Muscle of leg (tissue), 16 donors: ENCODE data around the gene ZBTB20. TPM values are rescaled to one million over a fixed set of nuclear protein-coding genes. Genes with fewer than 3 reads are reported as not detected.
"Not testable (repeated sequence)": the region's sequence is repeated elsewhere in the genome, so short reads cannot be mapped to it uniquely, and the experiment has no call there.

Experiments
- DNase-seq: peaks from one replicate; pipeline ENCODE4 v3.0.0; 2013
- H3K27ac ChIP-seq: one replicate; pipeline ENCODE4 v1.5.1; 2013; ENCODE audit warnings: mild to moderate bottlenecking, low read length, control low read depth
- H3K27me3 ChIP-seq: one replicate; pipeline ENCODE4 v1.6.1; 2013; ENCODE audit warnings: low read length; ENCODE audit not compliant: control insufficient read depth, insufficient read depth
- H3K36me3 ChIP-seq: one replicate; pipeline ENCODE4 v1.6.1; 2013; ENCODE audit warnings: low read length; ENCODE audit not compliant: control insufficient read depth, insufficient read depth
- H3K4me1 ChIP-seq: one replicate; pipeline ENCODE4 v1.6.1; 2013; ENCODE audit warnings: low read length; ENCODE audit not compliant: control insufficient read depth, insufficient read depth
- H3K4me3 ChIP-seq: one replicate; pipeline ENCODE4 v1.5.1; 2013; ENCODE audit warnings: low read length, control low read depth
- H3K9me3 ChIP-seq: replicated peaks from 2 replicates; pipeline ENCODE4 v1.6.1; 2013; ENCODE audit warnings: low read depth, low read length; ENCODE audit not compliant: control insufficient read depth
- WGBS: methylation state at CpG from one replicate; pipeline ENCODE4 v1.1.5; 2013; ENCODE audit warnings: missing lambda C conversion rate; ENCODE audit not compliant: insufficient coverage; 5-methylcytosine and 5-hydroxymethylcytosine counted together
- long read RNA-seq, 11 donors: transcript quantifications; one replicate each; lab custom pipeline, GENCODE V29; 2026
- polyA plus RNA-seq, 8 donors: library from polyadenylated mRNA; unstranded; fragments of 120-200 nt; gene quantifications; one replicate each; pipeline versions ENCODE4 v1.2.1 to v1.2.3, GENCODE V29; 2013; ENCODE audit warnings: inconsistent platforms in 1 of 8, low replicate concordance in 1 of 8; ENCODE audit not compliant: insufficient read length in 8 of 8, insufficient read depth in 1 of 8
- total RNA-seq: library from RNA; stranded (reverse); fragments of 120-200 nt; gene quantifications from one replicate; pipeline ENCODE4 v1.2.4, GENCODE V29; 2013

The ZBTB20 gene
- total RNA-seq (16.6 TPM), polyA plus RNA-seq (1 to 10 TPM; 1.0 to 4.1 (median 2.8) TPM)
- long read RNA-seq, donor 1 = 0 reads
- long read RNA-seq, donor 2 = 0 reads
- long read RNA-seq, donor 3 = 0 reads
- long read RNA-seq, donor 4 = 0 reads
- long read RNA-seq, donor 5 = 0 reads
- long read RNA-seq, donor 6 = 0 reads
- long read RNA-seq, donor 7 = 0 reads
- long read RNA-seq, donor 8 = 0 reads
- long read RNA-seq, donor 9 = 0 reads
- long read RNA-seq, donor 10 = 0 reads
- long read RNA-seq, donor 11, partial matches to known transcripts = 0 of 2 reads
- long read RNA-seq, donor 11, other reads (novel, unspliced or antisense) = 0 of 2 reads

GRCh38 chr3:115146418-115147328 is at the start of gene ZBTB20:
TSS of gene ZBTB20 (minus strand) at chr3:115147288.
- Histone ChIP-seq H3K4me3 (peak within 1 kb of the TSS; percentile 89), H3K4me1 (peaks cover 3% of the 10 kb centered on the region), H3K9me3 (no peaks in the 10 kb centered on the region), H3K27me3 (no peaks in the 10 kb centered on the region), H3K27ac (peak within 1 kb of the TSS; percentile 97), H3K36me3 (no peaks in the 10 kb centered on the region)
- 0% methylated on average over 36 of the region's 72 CpGs for WGBS
- DNase-seq = peak; percentile 84

GRCh38 chr3:115194476-115194875 is 47.4 kb upstream of the ZBTB20 start:
- no peak for DNase-seq
- Histone ChIP-seq H3K4me3 (no peak overlapping the region), H3K27ac (no peak overlapping the region), H3K4me1 (no peaks in the 10 kb centered on the region), H3K36me3 (no peaks in the 10 kb centered on the region), H3K9me3 (peaks cover 7% of the 10 kb centered on the region), H3K27me3 (no peaks in the 10 kb centered on the region)
- WGBS = no CpG with 5 or more reads among the region's 4 CpGs

DNA sequence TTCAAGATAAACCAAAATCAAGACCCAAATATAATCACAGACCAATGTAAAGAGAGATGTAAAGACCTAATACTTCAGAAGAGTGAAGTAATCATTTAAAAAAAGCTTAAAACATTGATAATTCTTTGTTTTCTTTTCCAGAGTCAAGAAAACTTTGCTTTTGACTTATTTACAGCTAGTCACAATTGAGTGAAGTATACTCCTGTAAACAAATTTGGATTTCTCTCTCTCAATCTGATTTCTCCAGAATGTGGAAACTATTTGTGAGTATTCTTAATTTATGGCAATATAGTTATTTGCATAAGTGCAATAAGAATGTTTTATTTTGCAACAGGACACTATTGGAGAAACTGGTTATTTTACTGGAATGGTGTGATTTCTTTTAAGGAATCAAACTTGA is 43.7 kb upstream of the ZBTB20 start:
- Histone ChIP-seq H3K4me1 (no peaks in the 10 kb centered on the region), H3K9me3 (peaks cover 7% of the 10 kb centered on the region), H3K27ac (no peak overlapping the region), H3K27me3 (no peaks in the 10 kb centered on the region), H3K4me3 (no peak overlapping the region), H3K36me3 (no peaks in the 10 kb centered on the region)
- DNase-seq = no peak

DNA sequence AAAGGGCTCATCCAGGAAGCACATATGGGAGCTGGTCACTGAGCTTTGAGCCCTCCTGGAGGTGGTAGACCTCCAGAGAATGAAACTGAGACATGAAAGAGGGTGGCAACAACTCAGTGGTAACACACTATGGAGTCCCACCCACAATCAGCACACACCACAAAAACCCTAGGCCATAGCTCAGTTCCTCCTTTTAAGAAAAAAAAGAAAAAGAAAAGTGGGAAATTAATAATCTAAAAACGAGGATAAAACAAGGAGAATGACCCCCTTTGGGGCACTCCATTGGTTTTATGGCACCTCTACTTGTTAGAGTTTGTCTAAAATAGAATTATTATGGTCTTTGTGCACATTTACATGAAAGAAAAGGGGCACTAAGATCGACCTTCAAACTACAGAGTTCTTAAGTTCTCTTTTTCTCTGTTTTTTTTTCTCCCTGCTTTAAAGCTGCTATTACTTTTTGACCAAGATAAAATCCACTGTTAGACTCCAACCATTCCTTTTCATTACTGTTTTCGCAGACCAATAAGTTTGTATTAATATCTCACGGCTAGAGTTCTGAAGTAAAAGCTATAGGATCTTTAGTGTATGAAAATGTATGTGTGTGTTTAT is 40.2 kb upstream of the ZBTB20 start:
- DNase-seq = no peak
- Histone ChIP-seq H3K27ac (no peak overlapping the region), H3K27me3 (no peaks in the 10 kb centered on the region), H3K4me1 (no peaks in the 10 kb centered on the region), H3K36me3 (no peaks in the 10 kb centered on the region), H3K4me3 (no peak overlapping the region), H3K9me3 (peaks cover 7% of the 10 kb centered on the region)
- no CpG with 5 or more reads among the region's 4 CpGs for WGBS

- DNase-seq = no peak
- no peak overlapping the region for H3K4me3 ChIP-seq
- no peaks in the 10 kb centered on the region for H3K36me3 ChIP-seq
- H3K27ac ChIP-seq = no peak overlapping the region
- 67% methylated on average over 1 of the region's 6 CpGs for WGBS
- no peaks in the 10 kb centered on the region for H3K27me3 ChIP-seq
- peaks cover 7% of the 10 kb centered on the region for H3K9me3 ChIP-seq
- H3K4me1 ChIP-seq = no peaks in the 10 kb centered on the region
These were observed 39.5 kb upstream of the ZBTB20 start for GRCh38 chr3:115186351-115187148.

DNA sequence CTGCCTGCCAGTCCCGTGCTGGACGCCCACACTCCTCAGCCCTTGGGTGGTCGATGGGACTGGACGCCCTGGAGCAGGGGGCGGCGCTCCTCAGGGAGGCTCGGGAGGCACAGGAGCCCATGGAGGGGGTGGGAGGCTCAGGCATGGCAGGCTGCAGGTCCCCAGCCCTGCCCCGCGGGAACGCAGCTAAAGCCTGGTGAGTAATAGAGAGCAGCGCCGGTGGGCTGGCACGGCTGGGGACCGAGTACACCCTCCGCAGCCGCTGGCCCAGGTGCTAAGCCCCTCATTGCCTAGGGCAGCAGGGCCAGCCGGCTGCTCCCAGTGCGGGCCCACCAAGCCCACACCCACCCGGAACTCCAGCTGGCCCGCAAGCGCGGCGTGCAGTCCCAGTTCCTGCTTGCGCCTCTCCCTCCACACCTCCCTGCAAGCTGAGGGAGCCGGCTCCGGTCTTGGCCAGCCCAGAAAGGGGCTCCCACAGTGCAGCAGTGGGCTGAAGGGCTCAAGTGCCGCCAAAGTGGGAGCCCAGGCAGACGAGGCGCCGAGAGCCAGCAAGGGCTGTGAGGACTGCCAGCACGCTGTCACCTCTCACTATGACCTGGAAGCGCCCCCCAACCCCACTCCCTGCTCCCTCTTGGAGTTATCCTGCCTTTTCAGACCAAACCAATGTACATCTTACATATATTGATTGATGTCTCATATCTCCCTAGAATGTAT is 37.9 kb upstream of the ZBTB20 start:
- 94% methylated on average over 20 of the region's 32 CpGs for WGBS
- not testable (repeated sequence) for H3K27me3 ChIP-seq, H3K9me3 ChIP-seq, H3K4me1 ChIP-seq, H3K36me3 ChIP-seq, H3K4me3 ChIP-seq, H3K27ac ChIP-seq, DNase-seq

GRCh38 chr3:115178930-115179329 is 31.8 kb upstream of the ZBTB20 start:
- DNase-seq, H3K27ac ChIP-seq, H3K27me3 ChIP-seq, H3K4me3 ChIP-seq, H3K36me3 ChIP-seq, H3K9me3 ChIP-seq, H3K4me1 ChIP-seq: not testable (repeated sequence)
- WGBS = 81% methylated on average over 10 of the region's 10 CpGs

GRCh38 chr3:115169808-115170207 is 22.7 kb upstream of the ZBTB20 start:
- Histone ChIP-seq H3K4me3 (no peak overlapping the region), H3K36me3 (no peaks in the 10 kb centered on the region), H3K4me1 (no peaks in the 10 kb centered on the region), H3K27me3 (no peaks in the 10 kb centered on the region), H3K9me3 (no peaks in the 10 kb centered on the region), H3K27ac (no peak overlapping the region)
- WGBS = no CpG with 5 or more reads among the region's 2 CpGs
- no peak for DNase-seq

- H3K4me1 ChIP-seq = no peaks in the 10 kb centered on the region
- no peak for DNase-seq
- no CpG with 5 or more reads among the region's 3 CpGs for WGBS
- no peaks in the 10 kb centered on the region for H3K36me3 ChIP-seq
- no peaks in the 10 kb centered on the region for H3K9me3 ChIP-seq
- no peak overlapping the region for H3K4me3 ChIP-seq
- no peak overlapping the region for H3K27ac ChIP-seq
- no peaks in the 10 kb centered on the region for H3K27me3 ChIP-seq
These were observed 18.6 kb upstream of the ZBTB20 start for GRCh38 chr3:115165701-115166100.
